Vagina (tissue), 2 donors: Measurements from ENCODE around the gene SNX27.

Experiments
- POLR2A ChIP-seq, 2 donors: fragments of 450-650 bp; IDR thresholded peaks; one replicate each; pipeline ENCODE4 v1.6.1; 2017; ENCODE audit warnings: antibody characterized with exemption in 2 of 2, mild to moderate bottlenecking in 2 of 2, moderate library complexity in 2 of 2
- POLR2AphosphoS5 ChIP-seq, 2 donors: sonication (generic); formaldehyde crosslinking; IDR thresholded peaks; one replicate each; pipeline ENCODE4 v1.9.0; 2017; ENCODE audit warnings: antibody characterized with exemption in 2 of 2, mild to moderate bottlenecking in 2 of 2, low read depth in 1 of 2; ENCODE audit not compliant: insufficient read depth in 1 of 2
- TF ChIP-seq, protein P1 (sequence below), 3 experiments: fragments of 450-650 bp in 2 of 3; fragments of 200-600 bp in 1 of 3; sonication (generic) in 1 of 3; IDR thresholded peaks; one replicate each; pipeline ENCODE4 v1.5.1; 2017 to 2019; ENCODE audit warnings: antibody characterized with exemption in 3 of 3, mild to moderate bottlenecking in 2 of 3, moderate library complexity in 2 of 3

DNA sequence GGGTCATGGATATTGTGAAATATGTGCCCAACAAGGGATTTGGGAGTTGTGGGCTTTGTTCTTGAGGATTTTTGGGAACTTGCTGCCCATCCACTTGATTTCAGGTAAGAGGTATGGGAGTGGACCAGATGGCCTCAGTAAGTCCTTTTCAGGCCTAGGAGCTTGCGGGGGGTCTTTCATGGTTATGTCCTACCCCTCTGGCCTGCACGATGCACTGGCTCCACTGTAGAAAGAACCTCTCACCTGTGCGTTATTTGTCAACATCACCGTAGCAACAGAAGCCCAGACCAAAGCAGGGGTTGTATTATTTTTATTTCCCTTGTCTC, 118.1 kb downstream of the SNX27 start:
- TF ChIP-seq, protein P1, sequence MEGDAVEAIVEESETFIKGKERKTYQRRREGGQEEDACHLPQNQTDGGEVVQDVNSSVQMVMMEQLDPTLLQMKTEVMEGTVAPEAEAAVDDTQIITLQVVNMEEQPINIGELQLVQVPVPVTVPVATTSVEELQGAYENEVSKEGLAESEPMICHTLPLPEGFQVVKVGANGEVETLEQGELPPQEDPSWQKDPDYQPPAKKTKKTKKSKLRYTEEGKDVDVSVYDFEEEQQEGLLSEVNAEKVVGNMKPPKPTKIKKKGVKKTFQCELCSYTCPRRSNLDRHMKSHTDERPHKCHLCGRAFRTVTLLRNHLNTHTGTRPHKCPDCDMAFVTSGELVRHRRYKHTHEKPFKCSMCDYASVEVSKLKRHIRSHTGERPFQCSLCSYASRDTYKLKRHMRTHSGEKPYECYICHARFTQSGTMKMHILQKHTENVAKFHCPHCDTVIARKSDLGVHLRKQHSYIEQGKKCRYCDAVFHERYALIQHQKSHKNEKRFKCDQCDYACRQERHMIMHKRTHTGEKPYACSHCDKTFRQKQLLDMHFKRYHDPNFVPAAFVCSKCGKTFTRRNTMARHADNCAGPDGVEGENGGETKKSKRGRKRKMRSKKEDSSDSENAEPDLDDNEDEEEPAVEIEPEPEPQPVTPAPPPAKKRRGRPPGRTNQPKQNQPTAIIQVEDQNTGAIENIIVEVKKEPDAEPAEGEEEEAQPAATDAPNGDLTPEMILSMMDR (IDR thresholded peaks at IDR 0.05) = no peak
- no peak for TF ChIP-seq POLR2A (IDR thresholded peaks at IDR 0.05)
- TF ChIP-seq POLR2AphosphoS5 (IDR thresholded peaks at IDR 0.05; ENCODE audit: insufficient read depth in 1 of 2, low read depth in 1 of 2) = no peak
